DMS153 treated with DMSO at 0.1 percent for 48 hours (cell line): Measurements from ENCODE around the gene AMY2B.
"Not testable (repeated sequence)": the region's sequence is repeated elsewhere in the genome, so short reads cannot be mapped to it uniquely, and the experiment has no call there.

Experiments
- DNase-seq: peaks from one replicate; lab custom pipeline; 2025; ENCODE audit not compliant: unreplicated experiment; lab: John Stamatoyannopoulos, UW

Gene AMY2B

GRCh38 chr1:103571289-103571688, at the start of gene AMY2B:
TSS of gene AMY2B (plus strand) at chr1:103571589. CDS start at chr1:103571603, 14 bp downstream.
- DNase-seq, result not testable (repeated sequence)

- DNase-seq, result no peak
Observed at GRCh38 chr1:103523346-103523745, 48.0 kb upstream of the AMY2B start.

GRCh38 chr1:103525114-103525606, 46.2 kb upstream of the AMY2B start:
- DNase-seq, result peak; percentile 8

GRCh38 chr1:103525607-103526507, 45.5 kb upstream of the AMY2B start, which contains the start of gene RNPC3:
TSS of gene RNPC3 (plus strand) at chr1:103525699. CDS start at chr1:103526071, 372 bp downstream.
- peak; percentile 83 for DNase-seq

- no peak for DNase-seq
Observed at GRCh38 chr1:103527331-103527730, 44.1 kb upstream of the AMY2B start.

GRCh38 chr1:103529746-103530145, 41.6 kb upstream of the AMY2B start:
- no peak for DNase-seq

- no peak for DNase-seq
Observed at GRCh38 chr1:103538226-103538625, 33.2 kb upstream of the AMY2B start.

- no peak for DNase-seq
Observed at GRCh38 chr1:103541431-103541830, 30.0 kb upstream of the AMY2B start.

GRCh38 chr1:103546496-103546895, 24.9 kb upstream of the AMY2B start:
- DNase-seq, result no peak

GRCh38 chr1:103547840-103548239, 23.5 kb upstream of the AMY2B start:
- DNase-seq, result no peak

- DNase-seq, result no peak
Observed at GRCh38 chr1:103560427-103560826, 11.0 kb upstream of the AMY2B start.

- not testable (repeated sequence) for DNase-seq
Observed at GRCh38 chr1:103561124-103561523, 10.3 kb upstream of the AMY2B start.

GRCh38 chr1:103561643-103562395, 9.6 kb upstream of the AMY2B start:
- no peak for DNase-seq

GRCh38 chr1:103563056-103563455, 8.3 kb upstream of the AMY2B start:
- no peak for DNase-seq

GRCh38 chr1:103569493-103569892, 1.9 kb upstream of the AMY2B start:
- DNase-seq, result no peak

- DNase-seq, result no peak
Observed at GRCh38 chr1:103576065-103576464, 4.7 kb downstream of the AMY2B start.

GRCh38 chr1:103576784-103577183, 5.4 kb downstream of the AMY2B start:
- DNase-seq, result not testable (repeated sequence)

- DNase-seq, result no peak
Observed at GRCh38 chr1:103582464-103582863, 11.1 kb downstream of the AMY2B start.

- DNase-seq, result no peak
Observed at GRCh38 chr1:103583887-103584286, 12.5 kb downstream of the AMY2B start.

- DNase-seq, result no peak
Observed at GRCh38 chr1:103584537-103584936, 13.1 kb downstream of the AMY2B start.

GRCh38 chr1:103602740-103603139, 31.4 kb downstream of the AMY2B start:
- DNase-seq, result not testable (repeated sequence)

- DNase-seq, result no peak
Observed at GRCh38 chr1:103616362-103616761, 45.0 kb downstream of the AMY2B start.
